ENCODE measurements around the gene PDS5B. TPM values are rescaled to one million over a fixed set of nuclear protein-coding genes. Genes with fewer than 3 reads are reported as not detected.
"Not testable (repeated sequence)": the region's sequence is repeated elsewhere in the genome, so short reads cannot be mapped to it uniquely, and the experiment has no call there.

PDS5B gene
- total RNA-seq, 1 donor from 2014 or later = 43.1 TPM

GRCh38 chr13:32729097-32729496 is 142.8 kb downstream of the PDS5B start:
- not testable (repeated sequence) for DNase-seq (ENCODE audit: low read depth)

GRCh38 chr13:32731074-32731473 is 144.8 kb downstream of the PDS5B start:
- DNase-seq (ENCODE audit: low read depth) = no peak

- DNase-seq (ENCODE audit: low read depth) = peak; percentile 33
Observed at GRCh38 chr13:32731576-32731975, 145.3 kb downstream of the PDS5B start.

- no peak for DNase-seq (ENCODE audit: low read depth)
Observed at GRCh38 chr13:32733690-32734089, 147.4 kb downstream of the PDS5B start.

GRCh38 chr13:32734511-32734910 is 148.3 kb downstream of the PDS5B start:
- peak; percentile 41 for DNase-seq (ENCODE audit: low read depth)

- peak; percentile 21 for DNase-seq (ENCODE audit: low read depth)
Observed at GRCh38 chr13:32735859-32736258, 149.6 kb downstream of the PDS5B start.

- DNase-seq (ENCODE audit: low read depth) = peak; percentile 13
Observed at GRCh38 chr13:32736648-32737047, 150.4 kb downstream of the PDS5B start.

GRCh38 chr13:32737111-32737571 is 150.9 kb downstream of the PDS5B start:
- DNase-seq (ENCODE audit: low read depth) = peak; percentile 48

- peak; percentile 82 for DNase-seq (ENCODE audit: low read depth)
Observed at GRCh38 chr13:32737679-32738078, 151.4 kb downstream of the PDS5B start.

- no peak for DNase-seq (ENCODE audit: low read depth)
Observed at GRCh38 chr13:32745509-32745908, 159.3 kb downstream of the PDS5B start.

- DNase-seq (ENCODE audit: low read depth) = no peak
Observed at GRCh38 chr13:32746474-32746873, 160.2 kb downstream of the PDS5B start.

- no peak for DNase-seq (ENCODE audit: low read depth)
Observed at GRCh38 chr13:32748305-32748704, 162.1 kb downstream of the PDS5B start.

- no peak for DNase-seq (ENCODE audit: low read depth)
Observed at GRCh38 chr13:32751340-32751739, 165.1 kb downstream of the PDS5B start.

GRCh38 chr13:32752311-32752710 is 166.1 kb downstream of the PDS5B start:
- DNase-seq (ENCODE audit: low read depth) = no peak

GRCh38 chr13:32752997-32753606 is 166.8 kb downstream of the PDS5B start:
- DNase-seq (ENCODE audit: low read depth) = no peak

GRCh38 chr13:32754179-32754578 is 167.9 kb downstream of the PDS5B start:
- no peak for DNase-seq (ENCODE audit: low read depth)

GRCh38 chr13:32759152-32759551 is 172.9 kb downstream of the PDS5B start:
- DNase-seq (ENCODE audit: low read depth) = no peak

- no peak for DNase-seq (ENCODE audit: low read depth)
Observed at GRCh38 chr13:32761472-32761871, 175.2 kb downstream of the PDS5B start.

- no peak for DNase-seq (ENCODE audit: low read depth)
Observed at GRCh38 chr13:32779119-32779518, 192.9 kb downstream of the PDS5B start.

- no peak for DNase-seq (ENCODE audit: low read depth)
Observed at GRCh38 chr13:32781906-32782305, 195.7 kb downstream of the PDS5B start.

GRCh38 chr13:32783067-32783466 is 196.8 kb downstream of the PDS5B start:
- DNase-seq (ENCODE audit: low read depth) = peak; percentile 3

GRCh38 chr13:32790731-32791130 is 204.5 kb downstream of the PDS5B start:
- DNase-seq (ENCODE audit: low read depth) = peak; percentile 4

- DNase-seq (ENCODE audit: low read depth) = peak; percentile 7
Observed at GRCh38 chr13:32791545-32792172, 205.4 kb downstream of the PDS5B start.

- no peak for DNase-seq (ENCODE audit: low read depth)
Observed at GRCh38 chr13:32796754-32797153, 210.5 kb downstream of the PDS5B start.

Data from renal cortical epithelial cell (primary cell).